Loucy (cell line): Measurements from ENCODE around the gene MGAT5.

Experiments
- H2AFZ ChIP-seq: fragments of 200-600 bp; sonication (generic); 2 replicates; pipeline ENCODE4 v1.6.0; 2016; ENCODE audit warnings: antibody characterized with exemption, mild to moderate bottlenecking, low read length, moderate library complexity
- H3F3A ChIP-seq: fragments of 200-600 bp; 2 replicates; pipeline ENCODE4 v1.6.0; 2016; ENCODE audit warnings: antibody characterized with exemption, low read depth, mild to moderate bottlenecking
- H3K27me3 ChIP-seq: fragments of 200-600 bp; sonication (generic); 2 replicates; pipeline ENCODE4 v1.6.1; 2014; ENCODE audit warnings: low read length, mild to moderate bottlenecking; ENCODE audit not compliant: insufficient read depth, poor library complexity, severe bottlenecking
- H3K36me3 ChIP-seq: fragments of 200-600 bp; sonication (generic); 2 replicates; pipeline ENCODE4 v1.6.1; 2016; ENCODE audit warnings: low read length; ENCODE audit not compliant: insufficient read depth
- H3K4me1 ChIP-seq: fragments of 200-600 bp; sonication (generic); 2 replicates; pipeline ENCODE4 v1.5.1; 2014; ENCODE audit warnings: low read length, mild to moderate bottlenecking; ENCODE audit not compliant: insufficient read depth, poor library complexity, severe bottlenecking
- H3K4me2 ChIP-seq: fragments of 200-600 bp; sonication (generic); 2 replicates; pipeline ENCODE4 v1.6.0; 2014; ENCODE audit warnings: antibody characterized with exemption, low read length, low read depth, mild to moderate bottlenecking; ENCODE audit not compliant: poor library complexity, severe bottlenecking
- H3K4me3 ChIP-seq: fragments of 200-600 bp; sonication (generic); 2 replicates; pipeline ENCODE4 v1.5.1; 2014; ENCODE audit warnings: low read length, mild to moderate bottlenecking, mixed read lengths; ENCODE audit not compliant: poor library complexity, severe bottlenecking
- H3K79me2 ChIP-seq: fragments of 200-600 bp; sonication (generic); 2 replicates; pipeline ENCODE4 v1.6.1; 2014; ENCODE audit warnings: low read length; ENCODE audit not compliant: insufficient read depth
- H3K9ac ChIP-seq: fragments of 200-600 bp; sonication (generic); 2 replicates; pipeline ENCODE4 v1.6.0; 2014; ENCODE audit warnings: mild to moderate bottlenecking, low read depth, low read length, moderate library complexity; ENCODE audit not compliant: poor library complexity, severe bottlenecking
- H3K9me2 ChIP-seq: fragments of 200-600 bp; sonication (generic); replicated peaks from 2 replicates; pipeline ENCODE4 v1.6.1; 2016; ENCODE audit warnings: low read depth, low read length, mixed read lengths
- H3K9me3 ChIP-seq: fragments of 200-600 bp; sonication (generic); 2 replicates; pipeline ENCODE4 v1.6.1; 2014; ENCODE audit warnings: mild to moderate bottlenecking, antibody characterized with exemption, low read length, low read depth; ENCODE audit not compliant: insufficient read depth
- H4K20me1 ChIP-seq: fragments of 200-600 bp; sonication (generic); 2 replicates; pipeline ENCODE4 v1.6.0; 2014; ENCODE audit warnings: antibody characterized with exemption, low read length, mild to moderate bottlenecking; ENCODE audit not compliant: insufficient read depth, poor library complexity, severe bottlenecking
- EZH2phosphoT487 ChIP-seq: fragments of 200-600 bp; IDR thresholded peaks from 2 replicates; pipeline ENCODE4 v1.6.1; 2018; ENCODE audit warnings: antibody characterized with exemption, mild to moderate bottlenecking, moderate library complexity, borderline replicate concordance
- TF ChIP-seq, protein P1 (sequence below): fragments of 200-600 bp; sonication (generic); conservative IDR thresholded peaks from 2 replicates; pipeline ENCODE4 v1.5.1; 2014; ENCODE audit warnings: mild to moderate bottlenecking, antibody characterized with exemption, low read length

Gene MGAT5

DNA sequence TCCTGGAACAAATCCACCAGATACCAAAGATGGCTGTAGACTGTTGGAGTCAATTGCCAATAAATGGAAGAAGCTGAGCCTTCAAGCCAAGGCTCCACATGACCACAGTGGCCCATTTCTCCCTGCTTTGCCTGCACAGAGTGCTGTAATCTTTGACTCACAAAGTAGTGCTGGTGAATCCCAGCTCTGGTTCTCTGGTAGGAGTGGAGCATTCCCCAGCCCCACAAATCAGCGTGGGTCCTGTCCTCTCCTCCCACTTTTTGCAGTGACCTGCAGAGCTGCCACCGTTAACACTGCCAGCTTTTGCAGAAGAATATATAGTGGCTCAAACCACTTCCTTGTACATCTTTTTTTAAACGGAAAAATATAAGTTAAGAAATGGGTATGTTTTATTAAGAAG is 93.9 kb downstream of the MGAT5 start:
- no peak overlapping the region for H3K4me3 ChIP-seq
- H2AFZ ChIP-seq = no peak overlapping the region
- peaks cover 9% of the 10 kb centered on the region for H3K4me1 ChIP-seq
- H3K36me3 ChIP-seq = peaks cover 73% of the 10 kb centered on the region
- no peaks in the 10 kb centered on the region for H3K79me2 ChIP-seq
- H3K27me3 ChIP-seq = no peaks in the 10 kb centered on the region
- H3K9me2 ChIP-seq = no peaks in the 10 kb centered on the region; the same call in 1 of the 2 replicates
- no peak for TF ChIP-seq EZH2phosphoT487
- TF ChIP-seq, protein P1, sequence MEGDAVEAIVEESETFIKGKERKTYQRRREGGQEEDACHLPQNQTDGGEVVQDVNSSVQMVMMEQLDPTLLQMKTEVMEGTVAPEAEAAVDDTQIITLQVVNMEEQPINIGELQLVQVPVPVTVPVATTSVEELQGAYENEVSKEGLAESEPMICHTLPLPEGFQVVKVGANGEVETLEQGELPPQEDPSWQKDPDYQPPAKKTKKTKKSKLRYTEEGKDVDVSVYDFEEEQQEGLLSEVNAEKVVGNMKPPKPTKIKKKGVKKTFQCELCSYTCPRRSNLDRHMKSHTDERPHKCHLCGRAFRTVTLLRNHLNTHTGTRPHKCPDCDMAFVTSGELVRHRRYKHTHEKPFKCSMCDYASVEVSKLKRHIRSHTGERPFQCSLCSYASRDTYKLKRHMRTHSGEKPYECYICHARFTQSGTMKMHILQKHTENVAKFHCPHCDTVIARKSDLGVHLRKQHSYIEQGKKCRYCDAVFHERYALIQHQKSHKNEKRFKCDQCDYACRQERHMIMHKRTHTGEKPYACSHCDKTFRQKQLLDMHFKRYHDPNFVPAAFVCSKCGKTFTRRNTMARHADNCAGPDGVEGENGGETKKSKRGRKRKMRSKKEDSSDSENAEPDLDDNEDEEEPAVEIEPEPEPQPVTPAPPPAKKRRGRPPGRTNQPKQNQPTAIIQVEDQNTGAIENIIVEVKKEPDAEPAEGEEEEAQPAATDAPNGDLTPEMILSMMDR = no peak
- H3K4me2 ChIP-seq = no peak overlapping the region
- no peaks in the 10 kb centered on the region for H3F3A ChIP-seq
- no peaks in the 10 kb centered on the region for H3K9me3 ChIP-seq
- H4K20me1 ChIP-seq = no peaks in the 10 kb centered on the region
- no peak overlapping the region for H3K9ac ChIP-seq

DNA sequence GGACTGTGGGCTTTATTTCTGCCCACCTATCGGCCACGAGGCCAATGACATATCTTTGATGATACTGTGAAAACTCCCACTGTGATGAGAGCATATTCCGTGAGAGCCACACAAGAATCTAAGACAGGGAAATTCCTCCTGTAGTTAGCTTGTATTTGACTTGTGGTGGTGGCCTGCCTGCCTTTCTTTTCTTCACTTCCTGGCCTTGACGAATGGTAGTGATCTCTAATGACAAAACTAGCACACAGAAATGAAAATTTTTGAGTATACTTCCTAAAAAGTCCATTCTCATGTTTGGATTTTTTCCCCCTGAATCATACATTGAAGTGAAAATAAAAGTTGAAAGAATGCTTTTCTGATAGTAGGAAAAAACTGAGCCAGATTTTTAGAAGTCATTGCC is 94.4 kb downstream of the MGAT5 start:
- Histone ChIP-seq H3K4me1 (peaks cover 9% of the 10 kb centered on the region), H3K9ac (no peak overlapping the region), H3K4me2 (no peak overlapping the region), H3F3A (no peaks in the 10 kb centered on the region), H3K9me3 (no peaks in the 10 kb centered on the region), H3K9me2 (no peaks in the 10 kb centered on the region; the same call in 1 of the 2 replicates), H3K27me3 (no peaks in the 10 kb centered on the region), H3K4me3 (no peak overlapping the region), H3K36me3 (peaks cover 71% of the 10 kb centered on the region), H3K79me2 (no peaks in the 10 kb centered on the region), H4K20me1 (no peaks in the 10 kb centered on the region), H2AFZ (no peak overlapping the region)
- TF ChIP-seq, protein P1 = no peak
- TF ChIP-seq EZH2phosphoT487 = no peak

DNA sequence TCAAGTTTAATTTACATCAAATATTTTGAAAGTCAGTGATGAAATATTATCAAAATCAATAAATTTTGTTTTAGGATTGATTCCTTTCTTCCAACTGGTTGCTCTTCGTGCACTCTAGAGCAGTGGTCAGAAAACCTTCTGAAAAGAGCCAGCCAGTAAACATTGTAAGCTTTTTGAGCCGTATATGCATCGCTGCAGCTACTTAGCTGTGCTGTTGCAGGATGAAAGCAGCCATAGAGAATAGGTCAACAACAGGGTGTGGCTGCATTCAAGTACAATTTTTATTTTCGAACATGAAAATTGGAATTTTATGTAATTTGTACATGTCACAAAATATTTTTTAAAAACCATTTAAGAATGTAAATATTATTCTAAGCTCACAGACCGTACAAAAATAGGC is 94.9 kb downstream of the MGAT5 start:
- no peaks in the 10 kb centered on the region; the same call in 1 of the 2 replicates for H3K9me2 ChIP-seq
- H3K4me3 ChIP-seq = no peak overlapping the region
- no peaks in the 10 kb centered on the region for H3F3A ChIP-seq
- H3K9me3 ChIP-seq = no peaks in the 10 kb centered on the region
- H3K79me2 ChIP-seq = no peaks in the 10 kb centered on the region
- peaks cover 9% of the 10 kb centered on the region for H3K4me1 ChIP-seq
- H3K9ac ChIP-seq = no peak overlapping the region
- H2AFZ ChIP-seq = no peak overlapping the region
- H4K20me1 ChIP-seq = no peaks in the 10 kb centered on the region
- H3K36me3 ChIP-seq = peaks cover 67% of the 10 kb centered on the region
- H3K4me2 ChIP-seq = no peak overlapping the region
- no peak for TF ChIP-seq EZH2phosphoT487
- TF ChIP-seq, protein P1 = no peak
- no peaks in the 10 kb centered on the region for H3K27me3 ChIP-seq
